ENCODE data around the gene VPS13D.

DNA sequence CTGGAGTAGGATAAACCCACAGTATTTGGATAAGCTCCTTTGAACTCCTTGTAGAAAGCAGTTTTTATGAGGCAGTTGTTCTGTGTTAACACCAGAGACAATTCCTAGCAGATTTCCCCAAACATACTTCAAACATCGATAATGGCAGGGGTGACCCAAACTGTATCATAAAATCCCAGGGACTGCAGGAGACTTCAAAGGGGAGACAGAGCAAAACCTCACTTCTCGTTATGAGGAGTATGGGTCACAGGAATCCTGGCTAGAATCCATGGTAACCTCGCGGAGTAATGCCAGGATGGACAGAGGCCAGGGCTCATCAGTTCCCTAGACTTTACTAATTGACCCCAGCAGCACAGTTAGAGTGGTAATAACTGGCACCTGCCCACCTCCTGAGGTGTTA lies 240.2 kb downstream of the VPS13D start:
- no peak for TF ChIP-seq CTCF (IDR thresholded peaks at IDR 0.05 in 4 of 5, conservative IDR thresholded peaks at IDR 0.05 in 1 of 5)
- TF ChIP-seq POLR2A (IDR thresholded peaks at IDR 0.05) = no peak
